Liver (tissue), 9 donors: ENCODE data around the gene GXYLT1. TPM values are rescaled to one million over a fixed set of nuclear protein-coding genes. Genes with fewer than 3 reads are reported as not detected.

Experiments
- DNase-seq: peaks from one replicate; pipeline ENCODE4 v3.0.0-alpha.2; 2017; ENCODE audit warnings: low spot score
- H3K27ac ChIP-seq, 2 donors: one replicate each; pipeline ENCODE4 v1.7.0; 2013; ENCODE audit warnings: inconsistent platforms in 2 of 2, low read length in 2 of 2, control low read depth in 1 of 2, low read depth in 1 of 2, mild to moderate bottlenecking in 1 of 2
- H3K27me3 ChIP-seq, 4 donors: one replicate each; pipeline versions ENCODE4 v1.6.1 to v1.7.0; 2013; ENCODE audit warnings: low read length in 3 of 4, inconsistent platforms in 1 of 4, mild to moderate bottlenecking in 1 of 4, moderate library complexity in 1 of 4; ENCODE audit not compliant: control insufficient read depth in 4 of 4, insufficient read depth in 4 of 4
- H3K36me3 ChIP-seq, 4 donors: one replicate each; pipeline versions ENCODE4 v1.6.1 to v1.7.0; 2013; ENCODE audit warnings: low read length in 3 of 4, mild to moderate bottlenecking in 3 of 4, low read depth in 1 of 4, moderate library complexity in 1 of 4; ENCODE audit not compliant: control insufficient read depth in 4 of 4, insufficient read depth in 3 of 4
- H3K4me1 ChIP-seq, 4 donors: one replicate each; pipeline versions ENCODE4 v1.6.1 to v1.7.0; 2013; ENCODE audit warnings: low read length in 3 of 4, mild to moderate bottlenecking in 3 of 4, moderate library complexity in 1 of 4; ENCODE audit not compliant: control insufficient read depth in 4 of 4, insufficient read depth in 4 of 4
- H3K4me3 ChIP-seq, 3 donors: one replicate each; pipeline versions ENCODE4 v1.6.1 to v1.7.0; 2013; ENCODE audit warnings: low read length in 3 of 3, control low read depth in 1 of 3, low read depth in 1 of 3, mild to moderate bottlenecking in 1 of 3
- H3K9ac ChIP-seq, 2 donors: one replicate each; pipeline ENCODE4 v1.7.0; 2013; ENCODE audit warnings: low read length in 2 of 2, mild to moderate bottlenecking in 2 of 2, moderate library complexity in 2 of 2, control low read depth in 1 of 2, low read depth in 1 of 2
- H3K9me3 ChIP-seq, 4 donors: one replicate each; pipeline versions ENCODE4 v1.6.1 to v1.7.0; 2013; ENCODE audit warnings: low read length in 3 of 4; ENCODE audit not compliant: control insufficient read depth in 4 of 4
- EGR1 ChIP-seq, 2 donors: IDR thresholded peaks; 2 replicates each; pipeline ENCODE4 v1.6.1; 2016 to 2018; ENCODE audit warnings: antibody characterized with exemption in 2 of 2, low read depth in 2 of 2
- FOXA1 ChIP-seq: IDR thresholded peaks from 2 replicates; pipeline ENCODE4 v1.6.1; 2016; ENCODE audit warnings: antibody characterized with exemption
- FOXA2 ChIP-seq: IDR thresholded peaks from 2 replicates; pipeline ENCODE4 v1.6.1; 2016; ENCODE audit warnings: antibody characterized with exemption
- GABPA ChIP-seq, 2 donors: IDR thresholded peaks in 1 of 2; conservative IDR thresholded peaks in 1 of 2; 2 replicates each; pipeline ENCODE4 v1.6.1; 2016; ENCODE audit warnings: antibody characterized with exemption in 2 of 2, mild to moderate bottlenecking in 1 of 2, moderate library complexity in 1 of 2
- HNF4A ChIP-seq, 2 donors: conservative IDR thresholded peaks; 2 replicates each; pipeline ENCODE4 v1.6.1; 2016; ENCODE audit warnings: antibody characterized with exemption in 2 of 2, mild to moderate bottlenecking in 2 of 2
- HNF4G ChIP-seq: IDR thresholded peaks from 2 replicates; pipeline ENCODE4 v1.6.1; 2016; ENCODE audit warnings: antibody characterized with exemption
- JUND ChIP-seq, 2 donors: IDR thresholded peaks; 2 replicates each; pipeline ENCODE4 v1.6.1; 2016; ENCODE audit warnings: antibody characterized with exemption in 2 of 2
- NR2F2 ChIP-seq: IDR thresholded peaks from 2 replicates; pipeline ENCODE4 v1.6.1; 2016; ENCODE audit warnings: antibody characterized with exemption
- RAD21 ChIP-seq, 2 donors: IDR thresholded peaks; 2 replicates each; pipeline ENCODE4 v1.6.1; 2016; ENCODE audit warnings: antibody characterized with exemption in 2 of 2, mild to moderate bottlenecking in 2 of 2
- RXRA ChIP-seq, 2 donors: IDR thresholded peaks; 2 replicates each; pipeline ENCODE4 v1.6.1; 2017 to 2018; ENCODE audit warnings: antibody characterized with exemption in 2 of 2, mild to moderate bottlenecking in 1 of 2
- SP1 ChIP-seq: IDR thresholded peaks from 2 replicates; pipeline ENCODE4 v1.6.1; 2018; ENCODE audit warnings: antibody characterized with exemption, mild to moderate bottlenecking
- TAF1 ChIP-seq: conservative IDR thresholded peaks from 2 replicates; pipeline ENCODE4 v1.6.1; 2016; ENCODE audit warnings: antibody characterized with exemption, mild to moderate bottlenecking
- YY1 ChIP-seq: IDR thresholded peaks from 2 replicates; pipeline ENCODE4 v1.6.1; 2016; ENCODE audit warnings: antibody characterized with exemption, mild to moderate bottlenecking
- ZBTB33 ChIP-seq: IDR thresholded peaks from 2 replicates; pipeline ENCODE4 v1.6.1; 2016; ENCODE audit warnings: antibody characterized with exemption
- WGBS: extraction: QIAGEN DNeasy Blood & Tissue Kit; methylation state at CpG from one replicate; pipeline ENCODE4 v1.1.7; 2013; 5-methylcytosine and 5-hydroxymethylcytosine counted together
- polyA plus RNA-seq, 2 donors: library from polyadenylated mRNA; stranded (reverse) in 1 of 2; unstranded in 1 of 2; fragments of 200-250 nt in 1 of 2; fragments of >200 nt in 1 of 2; fragmentation: Nextera tagmentation in 1 of 2; extraction: Ambion mirVana in 1 of 2; gene quantifications; one replicate each; pipeline versions ENCODE4 v1.2.1 to v1.2.3, GENCODE V29; 2013 to 2015
- total RNA-seq, 2 donors: library from RNA; depleted of rRNA; stranded (reverse); fragments of >200 nt; gene quantifications; one replicate each; pipeline ENCODE4 v1.2.3, GENCODE V29; 2014
- TF ChIP-seq, protein P1 (sequence below): fragments of 150-350 bp; IDR thresholded peaks from 2 replicates; pipeline ENCODE4 v1.5.1; 2017; ENCODE audit warnings: improper control_type of control experiment, low read depth, low read length; ENCODE audit not compliant: missing input control
- TF ChIP-seq, protein P2 (sequence below): IDR thresholded peaks from 2 replicates; pipeline ENCODE4 v1.6.1; 2016; ENCODE audit warnings: antibody characterized with exemption, mild to moderate bottlenecking
- TF ChIP-seq, protein P3 (sequence below): IDR thresholded peaks from 2 replicates; pipeline ENCODE4 v1.6.1; 2016; ENCODE audit warnings: antibody characterized with exemption
- TF ChIP-seq, protein P4 (sequence below): IDR thresholded peaks from 2 replicates; pipeline ENCODE4 v1.6.1; 2016; ENCODE audit warnings: antibody characterized with exemption
- donor health status: healthy.
- donor health status: healthy.
- donor health status: healthy.
- donor health status: healthy.
- donor health status: healthy.

Gene GXYLT1
- total and polyA plus RNA-seq, 4 donors: 2.8 to 13.7 (median 7.6) TPM

DNA sequence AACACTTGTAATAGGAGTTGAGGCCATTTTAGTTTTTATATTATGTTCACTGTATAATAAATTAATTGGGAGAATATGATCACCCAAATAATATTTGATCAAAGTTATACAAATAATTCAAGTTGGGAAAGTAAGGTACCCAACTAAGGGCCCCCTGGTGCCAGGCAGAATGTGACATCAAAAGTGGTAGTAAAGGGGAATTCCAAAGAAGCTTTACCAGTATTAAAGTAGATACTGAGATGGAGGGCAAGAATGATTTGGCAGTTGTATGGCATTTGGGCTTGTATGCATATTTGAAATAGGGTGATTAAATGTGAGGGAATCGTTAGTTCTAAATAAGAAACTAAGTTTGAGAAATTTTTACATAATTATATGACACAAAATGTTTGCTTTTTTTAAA, 17.7 kb downstream of the GXYLT1 start:
- DNase-seq: no peak
- Histone ChIP-seq H3K36me3 (no peaks in the 10 kb centered on the region), H3K27ac (no peak overlapping the region), H3K9ac (no peak overlapping the region), H3K9me3 (no peaks in the 10 kb centered on the region), H3K4me1 (peaks cover 7 to 32% (median 28%) of the 10 kb centered on the region in 4 donors), H3K27me3 (no peaks in the 10 kb centered on the region), H3K4me3 (no peak overlapping the region)
- 89% methylated on average over 1 of the region's 1 CpG for WGBS
- TF ChIP-seq, protein P1, sequence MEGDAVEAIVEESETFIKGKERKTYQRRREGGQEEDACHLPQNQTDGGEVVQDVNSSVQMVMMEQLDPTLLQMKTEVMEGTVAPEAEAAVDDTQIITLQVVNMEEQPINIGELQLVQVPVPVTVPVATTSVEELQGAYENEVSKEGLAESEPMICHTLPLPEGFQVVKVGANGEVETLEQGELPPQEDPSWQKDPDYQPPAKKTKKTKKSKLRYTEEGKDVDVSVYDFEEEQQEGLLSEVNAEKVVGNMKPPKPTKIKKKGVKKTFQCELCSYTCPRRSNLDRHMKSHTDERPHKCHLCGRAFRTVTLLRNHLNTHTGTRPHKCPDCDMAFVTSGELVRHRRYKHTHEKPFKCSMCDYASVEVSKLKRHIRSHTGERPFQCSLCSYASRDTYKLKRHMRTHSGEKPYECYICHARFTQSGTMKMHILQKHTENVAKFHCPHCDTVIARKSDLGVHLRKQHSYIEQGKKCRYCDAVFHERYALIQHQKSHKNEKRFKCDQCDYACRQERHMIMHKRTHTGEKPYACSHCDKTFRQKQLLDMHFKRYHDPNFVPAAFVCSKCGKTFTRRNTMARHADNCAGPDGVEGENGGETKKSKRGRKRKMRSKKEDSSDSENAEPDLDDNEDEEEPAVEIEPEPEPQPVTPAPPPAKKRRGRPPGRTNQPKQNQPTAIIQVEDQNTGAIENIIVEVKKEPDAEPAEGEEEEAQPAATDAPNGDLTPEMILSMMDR: no peak
- no peak for TF ChIP-seq NR2F2
- TF ChIP-seq RXRA (IDR thresholded peaks at IDR 0.05): no peak
- TF ChIP-seq SP1: no peak
- no peak for TF ChIP-seq JUND (IDR thresholded peaks at IDR 0.05)
- TF ChIP-seq, protein P2, sequence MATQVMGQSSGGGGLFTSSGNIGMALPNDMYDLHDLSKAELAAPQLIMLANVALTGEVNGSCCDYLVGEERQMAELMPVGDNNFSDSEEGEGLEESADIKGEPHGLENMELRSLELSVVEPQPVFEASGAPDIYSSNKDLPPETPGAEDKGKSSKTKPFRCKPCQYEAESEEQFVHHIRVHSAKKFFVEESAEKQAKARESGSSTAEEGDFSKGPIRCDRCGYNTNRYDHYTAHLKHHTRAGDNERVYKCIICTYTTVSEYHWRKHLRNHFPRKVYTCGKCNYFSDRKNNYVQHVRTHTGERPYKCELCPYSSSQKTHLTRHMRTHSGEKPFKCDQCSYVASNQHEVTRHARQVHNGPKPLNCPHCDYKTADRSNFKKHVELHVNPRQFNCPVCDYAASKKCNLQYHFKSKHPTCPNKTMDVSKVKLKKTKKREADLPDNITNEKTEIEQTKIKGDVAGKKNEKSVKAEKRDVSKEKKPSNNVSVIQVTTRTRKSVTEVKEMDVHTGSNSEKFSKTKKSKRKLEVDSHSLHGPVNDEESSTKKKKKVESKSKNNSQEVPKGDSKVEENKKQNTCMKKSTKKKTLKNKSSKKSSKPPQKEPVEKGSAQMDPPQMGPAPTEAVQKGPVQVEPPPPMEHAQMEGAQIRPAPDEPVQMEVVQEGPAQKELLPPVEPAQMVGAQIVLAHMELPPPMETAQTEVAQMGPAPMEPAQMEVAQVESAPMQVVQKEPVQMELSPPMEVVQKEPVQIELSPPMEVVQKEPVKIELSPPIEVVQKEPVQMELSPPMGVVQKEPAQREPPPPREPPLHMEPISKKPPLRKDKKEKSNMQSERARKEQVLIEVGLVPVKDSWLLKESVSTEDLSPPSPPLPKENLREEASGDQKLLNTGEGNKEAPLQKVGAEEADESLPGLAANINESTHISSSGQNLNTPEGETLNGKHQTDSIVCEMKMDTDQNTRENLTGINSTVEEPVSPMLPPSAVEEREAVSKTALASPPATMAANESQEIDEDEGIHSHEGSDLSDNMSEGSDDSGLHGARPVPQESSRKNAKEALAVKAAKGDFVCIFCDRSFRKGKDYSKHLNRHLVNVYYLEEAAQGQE: no peak
- no peak for TF ChIP-seq FOXA2
- no peak for TF ChIP-seq GABPA (IDR thresholded peaks at IDR 0.05 in 1 of 2, conservative IDR thresholded peaks at IDR 0.05 in 1 of 2)
- TF ChIP-seq, protein P3, sequence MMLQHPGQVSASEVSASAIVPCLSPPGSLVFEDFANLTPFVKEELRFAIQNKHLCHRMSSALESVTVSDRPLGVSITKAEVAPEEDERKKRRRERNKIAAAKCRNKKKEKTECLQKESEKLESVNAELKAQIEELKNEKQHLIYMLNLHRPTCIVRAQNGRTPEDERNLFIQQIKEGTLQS: no peak
- TF ChIP-seq TAF1: no peak
- TF ChIP-seq, protein P4, sequence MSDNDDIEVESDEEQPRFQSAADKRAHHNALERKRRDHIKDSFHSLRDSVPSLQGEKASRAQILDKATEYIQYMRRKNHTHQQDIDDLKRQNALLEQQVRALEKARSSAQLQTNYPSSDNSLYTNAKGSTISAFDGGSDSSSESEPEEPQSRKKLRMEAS: no peak
- TF ChIP-seq RAD21 (IDR thresholded peaks at IDR 0.05): no peak
- no peak for TF ChIP-seq FOXA1
- TF ChIP-seq YY1: no peak
- no peak for TF ChIP-seq ZBTB33
- TF ChIP-seq EGR1 (IDR thresholded peaks at IDR 0.05; ENCODE audit: low read depth in 2 of 2): no peak

GRCh38 chr12:42125388-42125767, 19.3 kb downstream of the GXYLT1 start:
- DNase-seq: no peak
- Histone ChIP-seq H3K9ac (no peak overlapping the region), H3K4me3 (no peak overlapping the region), H3K36me3 (no peaks in the 10 kb centered on the region), H3K9me3 (no peaks in the 10 kb centered on the region), H3K4me1 (peaks cover 2 to 19% (median 18%) of the 10 kb centered on the region in 4 donors), H3K27ac (no peak overlapping the region), H3K27me3 (no peaks in the 10 kb centered on the region)
- WGBS: 42% methylated on average over 1 of the region's 1 CpG
- TF ChIP-seq SP1 (no peak), YY1 (no peak), RAD21 (IDR thresholded peaks at IDR 0.05) (no peak), RXRA (IDR thresholded peaks at IDR 0.05) (no peak), FOXA1 (no peak), HNF4A (conservative IDR thresholded peaks at IDR 0.05) (no peak), HNF4G (no peak), NR2F2 (no peak), JUND (IDR thresholded peaks at IDR 0.05) (no peak), TAF1 (no peak)
- TF ChIP-seq, protein P2: no peak
- TF ChIP-seq, protein P3: no peak
- TF ChIP-seq, protein P1: no peak
